K562 (cell line): ENCODE measurements around the gene CCDC71L. TPM values are rescaled to one million over a fixed set of nuclear protein-coding genes. Genes with fewer than 3 reads are reported as not detected.

Source experiments
- ELF4 ChIP-seq: fragments of 450-650 bp; formaldehyde crosslinking; IDR thresholded peaks from 2 replicates; pipeline ENCODE4 v1.4.0; 2022; ENCODE audit warnings: missing genetic modification characterization
- ETV5 ChIP-seq: sonication (generic); formaldehyde crosslinking; IDR thresholded peaks from 2 replicates; pipeline ENCODE4 v1.4.0; 2020; ENCODE audit warnings: low read depth, mild to moderate bottlenecking, missing genetic modification reagents
- JUN ChIP-seq, 2 experiments: sonication (generic) in 1 of 2; formaldehyde crosslinking in 1 of 2; IDR thresholded peaks; 2 replicates each; pipeline versions ENCODE4 v1.6.1 to v1.8.0; 2012 to 2022; ENCODE audit warnings: borderline replicate concordance in 2 of 2, mild to moderate bottlenecking in 2 of 2, improper control_type of control experiment in 1 of 2, low read depth in 1 of 2, low read length in 1 of 2, missing genetic modification reagents in 1 of 2
- JUNB ChIP-seq: fragments of 450-650 bp; formaldehyde crosslinking; conservative IDR thresholded peaks from 2 replicates; pipeline ENCODE4 v1.4.0; 2020; ENCODE audit warnings: mild to moderate bottlenecking
- MAFG ChIP-seq: fragments of 450-650 bp; conservative IDR thresholded peaks from 2 replicates; pipeline ENCODE4 v1.6.1; 2016; ENCODE audit warnings: missing genetic modification characterization, missing compliant biosample characterization
- RAD51 ChIP-seq: fragments of 450-650 bp; IDR thresholded peaks from 2 replicates; pipeline ENCODE4 v1.7.1; 2016; ENCODE audit warnings: low read depth, mild to moderate bottlenecking, borderline replicate concordance
- RBM14 ChIP-seq: fragments of 200-400 bp; formaldehyde crosslinking; IDR thresholded peaks from 2 replicates; pipeline ENCODE4 v1.6.1; 2018; ENCODE audit warnings: low read depth, mild to moderate bottlenecking, low read length, moderate library complexity, borderline replicate concordance; ENCODE audit not compliant: insufficient read depth
- TCFL5 ChIP-seq: fragments of 250-450 bp; sonication (Bioruptor Pico); conservative IDR thresholded peaks from 2 replicates; pipeline ENCODE4 v1.6.1; 2021; ENCODE audit warnings: mild to moderate bottlenecking, moderate library complexity, matching md5 sums
- ZNF41 ChIP-seq: fragments of 250-450 bp; sonication (Bioruptor Pico); conservative IDR thresholded peaks from 2 replicates; pipeline ENCODE4 v1.4.0; 2020; ENCODE audit warnings: mild to moderate bottlenecking
- ZNF707 ChIP-seq: fragments of 250-450 bp; sonication (Bioruptor Pico); conservative IDR thresholded peaks from 2 replicates; pipeline ENCODE4 v1.8.0; 2022; ENCODE audit warnings: inconsistent platforms, mild to moderate bottlenecking, moderate library complexity
- polyA plus RNA-seq, 8 experiments: library from polyadenylated mRNA; depleted of rRNA in 4 of 8; stranded (reverse) in 5 of 8; unstranded in 3 of 8; fragments of >200 nt; fragmentation: Nextera tagmentation in 2 of 8; fragmentation: Illumina TruSeq in 1 of 8; extraction: Ambion mirVana in 2 of 8; extraction: Trizol in 1 of 8; gene quantifications; 2 replicates each; pipeline versions ENCODE4 v1.2.1 to v1.2.3, GENCODE V29; 2011 to 2014; ENCODE audit warnings: inconsistent platforms in 1 of 8, missing spikeins in 1 of 8
- total RNA-seq, 7 experiments: library from RNA; depleted of rRNA in 6 of 7; stranded (reverse); fragments of >200 nt in 6 of 7; fragmentation: Illumina TruSeq in 2 of 7; extraction: Trizol in 2 of 7; gene quantifications; 2 replicates each; pipeline versions ENCODE4 v1.2.1 to v1.2.3, GENCODE V29; 2011 to 2021; ENCODE audit warnings: low replicate concordance in 1 of 7
- TF ChIP-seq, protein P1 (sequence below): IDR thresholded peaks from 2 replicates; pipeline ENCODE4 v1.6.1; 2012; ENCODE audit warnings: low read depth, low read length, improper control_type of control experiment, borderline replicate concordance
- TF ChIP-seq, protein P2 (sequence below): fragments of 450-650 bp; IDR thresholded peaks from 2 replicates; pipeline ENCODE4 v1.7.1; 2018; ENCODE audit warnings: mild to moderate bottlenecking, low read depth; ENCODE audit not compliant: partially characterized antibody
- TF ChIP-seq, protein P3 (sequence below): sonication (generic); formaldehyde crosslinking; IDR thresholded peaks from 2 replicates; pipeline ENCODE4 v1.8.0; 2023; ENCODE audit warnings: mild to moderate bottlenecking, missing genetic modification reagents
- TF ChIP-seq, protein P4 (sequence below): fragments of 450-650 bp; conservative IDR thresholded peaks from 2 replicates; pipeline ENCODE4 v1.6.1; 2016; ENCODE audit warnings: missing genetic modification characterization, low read depth, mild to moderate bottlenecking, missing compliant biosample characterization, moderate library complexity

CCDC71L gene
- total and polyA plus RNA-seq, 9 of the 15 experiments (the other 6 are each of a cell fraction or from before 2014, with no cell fraction given): 5.7 to 108 (median 25.4) TPM

DNA sequence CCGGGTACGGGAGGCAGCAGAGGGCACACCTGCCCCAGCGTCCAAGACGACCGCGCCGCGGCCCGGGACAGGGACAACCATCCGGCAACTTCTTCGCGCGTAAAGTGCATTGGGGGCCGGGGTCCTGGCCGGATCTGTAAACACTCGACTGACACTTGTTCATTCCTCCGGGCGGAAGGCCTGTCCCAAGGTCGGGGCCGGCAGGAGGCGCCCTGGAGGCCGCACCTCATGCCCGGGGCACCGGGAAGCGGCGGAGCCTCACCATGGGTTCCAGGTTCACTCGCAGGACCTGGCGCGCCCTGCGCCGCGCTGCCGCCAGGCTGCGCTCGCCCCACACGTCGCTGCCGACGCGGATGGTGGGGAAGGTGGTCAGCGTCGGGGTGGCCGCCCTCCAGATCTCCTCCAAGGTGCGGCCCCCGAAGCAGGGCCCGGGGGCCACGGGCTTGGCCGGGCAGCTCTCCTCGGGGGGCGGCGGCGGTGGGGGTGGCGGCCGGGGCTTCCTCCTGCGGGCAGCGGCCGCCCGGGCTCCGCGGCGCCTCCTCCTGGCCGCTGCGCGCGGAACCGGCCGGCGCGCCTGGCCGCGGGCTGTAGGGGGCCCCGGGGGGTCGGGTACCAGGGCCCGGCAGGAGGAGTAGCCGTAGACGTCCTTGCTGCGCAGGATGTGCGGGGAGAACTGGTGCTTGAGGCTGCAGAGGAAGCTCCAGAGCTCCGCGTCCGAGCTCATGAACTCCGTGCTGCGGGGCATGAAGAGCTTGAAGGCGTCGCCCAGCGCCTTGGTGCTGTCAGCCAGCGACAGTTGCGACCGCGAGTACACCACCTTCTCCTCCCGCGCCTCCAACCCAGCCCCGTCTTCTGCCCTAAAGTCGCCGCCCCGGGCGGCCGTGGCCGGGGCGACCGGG is 746 bp downstream of the CCDC71L start (continued):
- TF ChIP-seq, protein P1, sequence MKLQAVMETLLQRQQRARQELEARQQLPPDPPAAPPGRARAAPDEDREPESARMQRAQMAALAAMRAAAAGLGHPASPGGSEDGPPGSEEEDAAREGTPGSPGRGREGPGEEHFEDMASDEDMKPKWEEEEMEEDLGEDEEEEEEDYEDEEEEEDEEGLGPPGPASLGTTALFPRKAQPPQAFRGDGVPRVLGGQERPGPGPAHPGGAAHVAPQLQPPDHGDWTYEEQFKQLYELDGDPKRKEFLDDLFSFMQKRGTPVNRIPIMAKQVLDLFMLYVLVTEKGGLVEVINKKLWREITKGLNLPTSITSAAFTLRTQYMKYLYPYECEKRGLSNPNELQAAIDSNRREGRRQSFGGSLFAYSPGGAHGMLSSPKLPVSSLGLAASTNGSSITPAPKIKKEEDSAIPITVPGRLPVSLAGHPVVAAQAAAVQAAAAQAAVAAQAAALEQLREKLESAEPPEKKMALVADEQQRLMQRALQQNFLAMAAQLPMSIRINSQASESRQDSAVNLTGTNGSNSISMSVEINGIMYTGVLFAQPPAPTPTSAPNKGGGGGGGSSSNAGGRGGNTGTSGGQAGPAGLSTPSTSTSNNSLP: peak; percentile 67; the same call in 1 of the 2 replicates
- TF ChIP-seq, protein P2, sequence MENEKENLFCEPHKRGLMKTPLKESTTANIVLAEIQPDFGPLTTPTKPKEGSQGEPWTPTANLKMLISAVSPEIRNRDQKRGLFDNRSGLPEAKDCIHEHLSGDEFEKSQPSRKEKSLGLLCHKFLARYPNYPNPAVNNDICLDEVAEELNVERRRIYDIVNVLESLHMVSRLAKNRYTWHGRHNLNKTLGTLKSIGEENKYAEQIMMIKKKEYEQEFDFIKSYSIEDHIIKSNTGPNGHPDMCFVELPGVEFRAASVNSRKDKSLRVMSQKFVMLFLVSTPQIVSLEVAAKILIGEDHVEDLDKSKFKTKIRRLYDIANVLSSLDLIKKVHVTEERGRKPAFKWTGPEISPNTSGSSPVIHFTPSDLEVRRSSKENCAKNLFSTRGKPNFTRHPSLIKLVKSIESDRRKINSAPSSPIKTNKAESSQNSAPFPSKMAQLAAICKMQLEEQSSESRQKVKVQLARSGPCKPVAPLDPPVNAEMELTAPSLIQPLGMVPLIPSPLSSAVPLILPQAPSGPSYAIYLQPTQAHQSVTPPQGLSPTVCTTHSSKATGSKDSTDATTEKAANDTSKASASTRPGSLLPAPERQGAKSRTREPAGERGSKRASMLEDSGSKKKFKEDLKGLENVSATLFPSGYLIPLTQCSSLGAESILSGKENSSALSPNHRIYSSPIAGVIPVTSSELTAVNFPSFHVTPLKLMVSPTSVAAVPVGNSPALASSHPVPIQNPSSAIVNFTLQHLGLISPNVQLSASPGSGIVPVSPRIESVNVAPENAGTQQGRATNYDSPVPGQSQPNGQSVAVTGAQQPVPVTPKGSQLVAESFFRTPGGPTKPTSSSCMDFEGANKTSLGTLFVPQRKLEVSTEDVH: peak; percentile 78
- TF ChIP-seq, protein P3, sequence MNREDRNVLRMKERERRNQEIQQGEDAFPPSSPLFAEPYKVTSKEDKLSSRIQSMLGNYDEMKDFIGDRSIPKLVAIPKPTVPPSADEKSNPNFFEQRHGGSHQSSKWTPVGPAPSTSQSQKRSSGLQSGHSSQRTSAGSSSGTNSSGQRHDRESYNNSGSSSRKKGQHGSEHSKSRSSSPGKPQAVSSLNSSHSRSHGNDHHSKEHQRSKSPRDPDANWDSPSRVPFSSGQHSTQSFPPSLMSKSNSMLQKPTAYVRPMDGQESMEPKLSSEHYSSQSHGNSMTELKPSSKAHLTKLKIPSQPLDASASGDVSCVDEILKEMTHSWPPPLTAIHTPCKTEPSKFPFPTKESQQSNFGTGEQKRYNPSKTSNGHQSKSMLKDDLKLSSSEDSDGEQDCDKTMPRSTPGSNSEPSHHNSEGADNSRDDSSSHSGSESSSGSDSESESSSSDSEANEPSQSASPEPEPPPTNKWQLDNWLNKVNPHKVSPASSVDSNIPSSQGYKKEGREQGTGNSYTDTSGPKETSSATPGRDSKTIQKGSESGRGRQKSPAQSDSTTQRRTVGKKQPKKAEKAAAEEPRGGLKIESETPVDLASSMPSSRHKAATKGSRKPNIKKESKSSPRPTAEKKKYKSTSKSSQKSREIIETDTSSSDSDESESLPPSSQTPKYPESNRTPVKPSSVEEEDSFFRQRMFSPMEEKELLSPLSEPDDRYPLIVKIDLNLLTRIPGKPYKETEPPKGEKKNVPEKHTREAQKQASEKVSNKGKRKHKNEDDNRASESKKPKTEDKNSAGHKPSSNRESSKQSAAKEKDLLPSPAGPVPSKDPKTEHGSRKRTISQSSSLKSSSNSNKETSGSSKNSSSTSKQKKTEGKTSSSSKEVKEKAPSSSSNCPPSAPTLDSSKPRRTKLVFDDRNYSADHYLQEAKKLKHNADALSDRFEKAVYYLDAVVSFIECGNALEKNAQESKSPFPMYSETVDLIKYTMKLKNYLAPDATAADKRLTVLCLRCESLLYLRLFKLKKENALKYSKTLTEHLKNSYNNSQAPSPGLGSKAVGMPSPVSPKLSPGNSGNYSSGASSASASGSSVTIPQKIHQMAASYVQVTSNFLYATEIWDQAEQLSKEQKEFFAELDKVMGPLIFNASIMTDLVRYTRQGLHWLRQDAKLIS (CRISPR knock-in tag): peak; percentile 93; the same call in 1 of the 2 replicates
- peak; percentile 73 for TF ChIP-seq ELF4 (CRISPR knock-in tag)
- no peak for TF ChIP-seq JUNB
- peak; percentile 96 for TF ChIP-seq ETV5 (CRISPR knock-in tag)
- no peak for TF ChIP-seq RBM14
- TF ChIP-seq TCFL5 (CRISPR knock-in tag): no peak
- no peak; the same call in 1 of the 2 replicates for TF ChIP-seq ZNF41 (CRISPR knock-in tag)
- TF ChIP-seq RAD51: no peak
- TF ChIP-seq JUN (IDR thresholded peaks at IDR 0.05; ENCODE audit: borderline replicate concordance, low read depth, low read length): peak; percentile 66; the same call in 1 of the 2 replicates
- TF ChIP-seq JUN (CRISPR knock-in tag; IDR thresholded peaks at IDR 0.05; ENCODE audit: borderline replicate concordance): peak; percentile 54; the same call in 1 of the 2 replicates
- TF ChIP-seq ZNF707 (CRISPR knock-in tag): no peak; the same call in 1 of the 2 replicates
- TF ChIP-seq MAFG (tag): no peak; the same call in 1 of the 2 replicates
- TF ChIP-seq, protein P4, sequence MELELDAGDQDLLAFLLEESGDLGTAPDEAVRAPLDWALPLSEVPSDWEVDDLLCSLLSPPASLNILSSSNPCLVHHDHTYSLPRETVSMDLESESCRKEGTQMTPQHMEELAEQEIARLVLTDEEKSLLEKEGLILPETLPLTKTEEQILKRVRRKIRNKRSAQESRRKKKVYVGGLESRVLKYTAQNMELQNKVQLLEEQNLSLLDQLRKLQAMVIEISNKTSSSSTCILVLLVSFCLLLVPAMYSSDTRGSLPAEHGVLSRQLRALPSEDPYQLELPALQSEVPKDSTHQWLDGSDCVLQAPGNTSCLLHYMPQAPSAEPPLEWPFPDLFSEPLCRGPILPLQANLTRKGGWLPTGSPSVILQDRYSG (tag): no peak; the same call in 1 of the 2 replicates
